GM19328 (cell line): ENCODE measurements around the gene MAPK12.

Experiments
- ATAC-seq: cut with Tn5 transposase; IDR thresholded peaks from one replicate; pipeline ENCODE4 v1.9.1; 2021; ENCODE audit warnings: mild to moderate bottlenecking, moderate library complexity; ENCODE audit not compliant: unreplicated experiment

MAPK12 gene

DNA sequence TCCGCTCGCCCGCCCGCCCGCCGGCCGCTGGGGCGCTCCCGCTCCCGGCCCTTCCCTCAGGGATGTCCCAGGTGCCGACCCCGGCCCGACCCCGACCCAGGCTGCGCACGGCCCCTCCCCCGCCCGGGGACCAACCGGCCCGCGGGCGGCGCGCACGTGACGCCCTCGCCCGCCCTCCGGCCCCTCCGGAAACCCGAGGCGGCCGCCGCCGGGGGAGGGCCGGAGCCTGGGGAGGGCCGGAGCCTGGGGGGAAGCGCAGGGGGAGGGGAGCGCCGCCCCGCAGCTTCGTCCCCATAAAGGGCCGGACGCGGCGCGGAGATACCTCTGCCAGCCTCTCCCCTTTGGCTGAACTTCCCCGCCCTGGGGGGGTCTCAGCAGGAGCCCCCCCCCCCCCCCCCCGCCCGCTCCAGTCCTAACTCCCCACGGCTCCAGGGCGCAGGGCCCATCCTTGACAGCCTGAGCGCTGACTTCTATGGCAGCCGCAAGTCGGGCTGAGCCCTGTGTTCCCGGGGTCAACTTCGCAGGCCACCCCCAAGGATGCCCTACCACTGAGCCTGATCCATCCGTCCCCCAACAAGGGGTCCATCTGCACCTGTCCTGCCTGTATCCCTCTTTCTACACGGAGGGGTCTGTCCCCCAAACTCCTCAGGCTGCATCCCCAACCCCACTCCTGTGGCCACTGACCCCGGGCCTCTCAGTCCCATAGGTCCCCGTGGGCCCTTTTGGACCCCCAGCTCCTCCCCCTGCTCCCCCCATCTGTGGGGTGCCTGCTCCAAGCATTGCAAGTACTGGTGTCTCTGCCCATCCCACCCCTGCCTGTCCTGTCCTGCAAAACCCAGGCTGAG lies at the start of gene MAPK12:
MAPK12 (minus strand) TSS at position 69 of the 845 bp plus-strand sequence. CDS start 174 bp downstream, outside the sequence.
- ATAC-seq: no peak

DNA sequence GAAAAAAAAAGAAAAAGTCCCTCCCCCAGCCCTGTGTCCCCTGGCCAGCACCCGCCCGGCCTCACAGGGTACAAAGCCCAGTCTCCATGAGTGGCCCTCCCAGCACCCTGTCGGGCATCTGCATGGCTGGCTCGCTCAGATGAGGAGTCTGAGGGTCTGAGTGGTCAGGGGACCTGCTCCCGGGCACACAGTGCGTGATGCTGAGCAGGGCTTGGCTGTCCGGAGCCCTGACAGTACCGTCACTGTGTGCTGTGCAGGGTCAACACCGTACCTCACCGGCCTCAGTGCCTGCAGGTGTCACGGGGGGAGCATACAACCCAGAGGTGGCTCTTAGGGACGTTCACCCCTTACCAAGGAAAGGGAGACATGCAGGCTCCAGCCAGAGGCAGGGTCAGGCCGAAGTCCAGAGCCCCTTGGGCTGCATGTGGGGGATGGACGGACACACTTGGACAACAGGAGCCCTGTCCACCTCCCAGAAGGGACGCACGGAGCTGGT lies 49.5 kb upstream of the MAPK12 start:
- ATAC-seq: no peak

DNA sequence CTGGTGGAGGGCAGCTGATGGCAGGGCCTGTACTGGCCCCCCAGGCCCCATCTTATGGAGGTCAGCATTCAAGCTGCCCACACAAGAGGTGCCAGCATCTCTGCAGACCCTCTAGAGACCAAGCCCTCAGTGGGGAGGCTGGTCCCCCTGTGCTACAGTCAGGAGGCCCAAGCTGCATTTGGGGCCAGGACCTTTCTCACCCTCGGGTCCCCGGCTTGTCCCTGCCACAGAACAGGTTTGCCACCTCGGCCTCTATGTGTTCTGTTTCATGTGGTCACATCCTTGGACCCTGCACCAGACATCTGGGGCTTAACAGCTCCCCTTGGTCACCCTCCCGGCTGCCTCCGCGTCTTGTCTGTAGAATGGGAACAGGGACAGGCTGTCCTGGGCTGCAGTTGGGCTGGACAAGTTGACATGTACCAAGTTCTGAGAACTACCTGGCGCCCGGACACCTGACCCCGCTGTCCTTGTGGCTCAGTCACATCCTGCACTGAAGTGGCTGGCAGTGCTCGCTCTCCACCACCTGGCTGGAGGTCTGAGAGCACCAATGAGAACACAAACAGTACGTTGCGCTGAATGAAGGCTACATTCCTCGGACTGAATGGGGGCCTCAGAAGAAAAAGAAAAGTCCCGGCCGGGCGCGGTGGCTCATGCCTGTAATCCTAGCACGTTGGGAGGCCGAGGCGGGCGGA lies 48.7 kb upstream of the MAPK12 start:
- no peak for ATAC-seq

DNA sequence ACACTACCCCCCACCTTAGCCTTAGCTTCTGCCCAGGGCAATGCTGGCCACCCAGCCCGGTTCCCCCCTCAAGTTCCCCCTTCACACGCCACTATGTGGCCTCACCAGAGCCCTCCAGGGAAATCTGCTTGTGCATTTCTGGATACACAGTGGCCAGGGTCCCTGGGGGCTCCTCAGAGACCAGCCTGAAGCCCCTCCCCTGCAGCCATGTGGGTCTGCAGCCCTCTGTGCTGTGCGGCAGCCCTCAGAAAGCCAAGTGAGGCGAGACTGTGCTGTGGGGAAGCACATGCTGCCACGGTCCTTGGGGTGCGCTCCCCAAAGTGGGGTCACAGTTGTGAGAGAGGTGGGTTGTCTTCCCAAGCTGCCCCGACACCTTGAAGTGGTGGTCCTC lies 48.1 kb upstream of the MAPK12 start:
- ATAC-seq: no peak

DNA sequence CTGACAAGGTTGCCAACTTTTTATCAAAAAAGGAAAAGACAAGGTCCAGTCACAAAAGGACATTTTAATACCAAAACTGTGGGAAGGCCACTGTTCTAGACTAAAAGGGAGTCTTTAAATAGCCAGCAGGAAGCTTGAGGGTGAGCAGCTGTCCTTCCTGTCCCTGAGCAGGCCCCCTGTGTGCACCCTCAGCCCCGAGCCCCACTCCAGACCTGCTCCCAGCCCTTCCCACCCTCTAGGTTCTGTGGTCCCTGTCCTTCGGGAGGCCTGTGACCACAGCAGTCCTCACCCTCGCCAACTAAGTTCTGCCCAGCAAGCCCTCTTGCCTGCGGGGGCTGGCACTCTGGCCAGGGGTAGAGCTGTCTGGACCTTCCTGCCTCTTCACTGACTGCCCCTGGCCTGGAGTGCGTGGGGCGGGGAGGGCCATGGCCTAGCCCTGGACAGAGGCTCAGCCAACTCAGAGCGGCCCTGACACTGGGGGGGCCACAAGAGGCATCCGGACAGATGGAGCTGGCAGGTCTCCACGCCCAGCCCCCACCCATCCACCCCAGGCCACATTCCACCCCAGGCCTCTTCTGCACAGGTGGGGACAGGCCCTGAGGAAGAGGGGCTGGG lies 47.6 kb upstream of the MAPK12 start:
- ATAC-seq: no peak

DNA sequence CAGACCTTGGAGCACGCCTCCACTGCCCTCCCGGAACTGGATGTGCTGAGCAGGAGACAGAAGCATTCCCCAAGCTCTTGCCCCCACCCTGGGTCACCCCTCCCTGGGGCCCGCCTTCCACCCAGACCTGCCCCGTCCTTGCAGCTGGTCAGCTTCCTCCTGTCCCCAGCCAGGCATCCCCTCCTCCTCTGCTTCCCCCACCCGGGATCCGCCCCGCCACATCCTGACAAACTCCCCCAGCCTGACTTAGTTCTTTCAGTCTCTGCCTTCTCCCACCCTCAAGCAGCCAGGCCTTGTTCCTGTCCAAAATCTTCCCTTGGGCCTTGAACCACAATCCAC lies 47.1 kb upstream of the MAPK12 start:
- ATAC-seq: no peak

DNA sequence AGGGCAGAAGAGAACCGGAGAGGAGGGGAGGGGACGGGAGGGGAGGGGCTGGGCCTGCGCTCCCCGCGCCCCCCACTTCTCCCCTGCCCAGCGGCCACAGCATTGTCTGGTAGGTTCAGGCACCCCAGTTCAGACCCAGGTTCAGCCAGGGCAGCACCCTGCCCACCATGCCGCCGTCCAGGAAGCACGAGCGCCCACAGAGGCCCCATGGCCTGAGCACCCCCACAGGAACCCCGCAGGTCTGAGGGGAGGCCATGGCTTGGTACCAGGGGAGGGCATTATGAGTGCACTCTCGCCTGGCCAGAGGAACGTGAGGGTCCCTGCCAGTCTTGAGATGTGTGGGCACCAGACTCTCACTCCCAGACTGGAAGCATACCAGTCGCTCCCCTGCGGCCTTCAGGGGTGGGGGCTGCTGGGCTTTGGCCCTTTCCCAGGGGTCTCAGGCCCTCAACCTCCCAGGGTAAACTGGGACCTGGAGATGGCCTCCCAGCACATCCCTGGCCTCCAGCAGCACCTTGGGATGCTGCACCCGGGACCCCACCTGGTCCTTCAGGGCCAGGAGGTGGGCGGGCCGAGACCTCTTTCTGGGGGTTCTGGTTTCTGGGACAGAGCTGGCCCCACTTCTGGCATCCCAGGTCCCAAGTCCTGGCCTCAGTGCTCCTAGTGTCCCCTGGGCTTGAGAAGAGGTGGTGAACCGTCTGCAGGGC lies 46.6 kb upstream of the MAPK12 start:
- ATAC-seq: no peak

DNA sequence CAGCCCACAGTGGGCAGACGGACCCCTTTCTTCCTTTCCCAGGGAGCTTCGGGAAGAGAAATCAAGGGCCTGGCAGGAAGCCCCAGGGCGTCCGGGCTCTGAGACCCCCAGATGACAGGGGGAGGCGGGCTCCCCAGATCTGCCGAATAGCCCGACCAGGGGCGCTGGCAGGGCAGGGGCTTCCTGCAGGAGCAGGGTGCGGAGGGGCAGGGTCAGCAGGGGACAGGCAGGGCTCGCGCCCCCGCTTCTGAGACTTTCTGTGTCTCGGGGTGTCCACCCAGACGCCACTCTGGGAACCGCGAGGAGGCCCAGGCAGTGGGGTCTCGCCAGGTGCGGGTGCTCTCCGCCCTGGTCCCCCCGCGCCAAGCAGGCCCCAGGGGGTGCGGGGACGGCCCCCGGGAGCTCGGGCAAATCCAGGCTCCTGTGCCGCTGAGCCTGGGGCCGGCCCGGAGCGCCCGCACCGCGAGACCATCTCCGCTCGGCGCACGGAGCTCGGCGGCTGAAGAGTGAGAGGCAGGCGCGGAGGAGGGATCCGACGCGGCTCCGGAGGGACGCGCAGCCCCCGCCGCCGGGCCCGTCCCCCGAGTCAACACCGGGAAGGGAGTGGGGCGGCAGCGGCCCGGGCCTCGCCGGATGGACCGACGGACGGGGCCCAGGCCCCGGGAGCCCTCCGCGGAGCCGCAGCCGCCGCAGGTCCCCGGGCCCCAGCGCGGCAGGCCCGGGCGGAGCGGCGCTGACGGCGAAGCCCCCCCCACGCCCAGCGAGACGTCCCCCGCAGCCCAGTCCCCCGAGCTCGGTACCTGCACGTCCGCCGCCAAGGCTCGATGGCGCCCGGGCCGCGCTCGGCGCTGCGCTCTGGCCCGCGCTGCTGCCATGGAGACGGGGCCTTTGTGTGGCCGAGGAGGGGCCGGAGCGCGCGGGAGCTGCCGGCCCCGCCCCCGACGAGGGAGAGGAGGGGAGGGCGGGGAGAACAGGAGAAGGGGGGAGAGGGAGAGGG lies 45.6 kb upstream of the MAPK12 start, which contains the start of gene PLXNB2:
PLXNB2 (minus strand) TSS at position 894 of the 997 bp plus-strand sequence. CDS start 17,062 bp downstream, outside the sequence.
- no peak for ATAC-seq

DNA sequence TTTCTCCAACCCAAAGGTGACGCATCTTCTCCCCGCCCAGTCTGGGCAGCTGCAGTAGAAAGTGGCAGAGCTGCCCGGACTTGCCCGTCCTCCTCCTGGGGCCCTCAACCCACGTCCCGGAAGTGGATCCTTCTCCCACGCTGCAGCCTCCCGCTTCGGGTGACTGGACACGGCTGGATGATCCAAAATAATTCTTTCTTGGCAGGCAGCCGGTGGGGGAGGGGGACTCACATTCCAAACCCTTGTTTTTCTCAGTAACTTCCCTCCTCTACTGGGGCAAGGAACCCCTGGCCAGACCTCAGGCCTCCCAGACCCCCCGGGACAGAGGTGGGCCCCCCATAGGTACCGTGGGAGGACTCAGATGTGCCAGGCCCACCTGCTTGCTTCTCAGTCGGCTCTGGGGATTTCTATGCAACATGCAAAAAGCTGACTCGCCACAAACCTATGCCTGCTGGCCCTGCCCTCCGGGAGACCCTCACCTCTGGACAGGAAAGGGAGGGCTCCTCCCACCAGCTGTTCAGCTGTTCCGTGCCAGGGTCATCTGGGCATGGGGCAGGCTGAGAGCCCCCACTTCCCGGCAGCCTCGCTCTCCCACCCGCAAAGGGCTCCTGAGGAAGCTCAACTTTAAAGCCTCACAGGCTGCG lies 44.6 kb upstream of the MAPK12 start:
- no peak for ATAC-seq

DNA sequence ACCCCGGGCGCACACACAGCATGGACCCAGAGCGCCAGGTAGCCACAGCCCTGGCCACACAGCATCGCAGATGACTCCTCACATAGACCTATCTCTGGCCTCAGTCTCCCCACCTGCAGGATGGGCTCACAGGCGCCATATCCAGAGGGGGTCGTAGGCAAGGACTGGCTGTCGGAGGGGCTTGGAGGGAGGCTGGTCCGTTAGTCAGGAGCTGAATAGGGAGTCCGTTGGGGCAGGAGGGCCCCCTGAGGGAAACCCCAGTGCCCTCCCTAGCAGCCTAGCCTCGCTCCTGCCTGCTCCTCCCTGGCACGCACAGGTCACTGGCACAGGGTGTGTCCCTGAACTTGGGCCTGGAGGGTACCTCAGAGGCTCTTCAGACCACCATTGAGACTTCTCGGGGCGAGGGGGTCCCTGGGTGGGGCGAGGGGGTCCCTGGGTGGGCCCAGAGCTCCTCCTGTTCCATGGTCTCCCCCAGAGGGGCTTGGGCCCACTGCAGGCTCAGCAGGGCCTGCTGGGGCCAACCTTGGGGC lies 44.0 kb upstream of the MAPK12 start:
- ATAC-seq: no peak

DNA sequence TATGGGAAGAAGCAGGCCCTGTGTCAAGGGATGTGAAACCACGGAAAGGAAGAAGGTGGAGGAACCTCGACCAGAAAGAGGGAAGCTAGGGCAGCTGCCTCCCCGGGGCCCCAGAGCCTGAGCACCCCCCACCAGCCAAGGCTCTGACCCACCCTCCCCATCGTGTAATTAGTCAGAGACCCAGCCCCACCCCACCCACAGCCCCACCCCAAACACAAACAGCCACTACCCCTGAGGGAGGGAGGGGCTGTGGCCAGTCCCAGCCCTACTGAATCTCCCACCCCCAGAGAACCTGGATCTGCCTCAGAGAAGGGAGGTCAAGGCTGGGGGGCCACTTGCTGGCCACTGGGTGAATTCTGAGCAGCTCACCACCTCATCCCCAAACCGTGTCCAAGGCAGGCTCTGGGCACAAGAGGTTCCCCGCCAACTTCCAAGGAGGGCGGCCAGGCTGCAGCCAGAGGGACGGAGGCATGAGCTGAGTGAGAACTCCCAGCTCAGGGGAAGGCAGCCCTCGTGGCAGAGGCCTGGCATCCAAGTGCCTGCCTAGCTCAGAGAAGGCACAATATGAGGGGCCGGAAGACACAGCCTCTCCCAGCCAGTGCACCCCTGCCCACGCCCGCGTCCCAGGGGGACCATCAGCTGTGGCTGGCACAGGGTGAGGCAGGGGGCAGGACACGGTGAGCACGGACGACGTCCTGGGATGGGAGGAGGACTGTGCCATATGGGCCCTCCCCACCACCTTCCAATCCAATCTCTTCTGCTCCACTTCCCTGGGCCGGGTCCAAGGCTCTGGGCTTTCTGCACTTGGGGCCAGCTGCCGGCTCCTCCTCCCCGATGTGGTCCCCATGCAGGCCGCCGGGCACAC lies 43.3 kb upstream of the MAPK12 start:
- ATAC-seq: no peak

DNA sequence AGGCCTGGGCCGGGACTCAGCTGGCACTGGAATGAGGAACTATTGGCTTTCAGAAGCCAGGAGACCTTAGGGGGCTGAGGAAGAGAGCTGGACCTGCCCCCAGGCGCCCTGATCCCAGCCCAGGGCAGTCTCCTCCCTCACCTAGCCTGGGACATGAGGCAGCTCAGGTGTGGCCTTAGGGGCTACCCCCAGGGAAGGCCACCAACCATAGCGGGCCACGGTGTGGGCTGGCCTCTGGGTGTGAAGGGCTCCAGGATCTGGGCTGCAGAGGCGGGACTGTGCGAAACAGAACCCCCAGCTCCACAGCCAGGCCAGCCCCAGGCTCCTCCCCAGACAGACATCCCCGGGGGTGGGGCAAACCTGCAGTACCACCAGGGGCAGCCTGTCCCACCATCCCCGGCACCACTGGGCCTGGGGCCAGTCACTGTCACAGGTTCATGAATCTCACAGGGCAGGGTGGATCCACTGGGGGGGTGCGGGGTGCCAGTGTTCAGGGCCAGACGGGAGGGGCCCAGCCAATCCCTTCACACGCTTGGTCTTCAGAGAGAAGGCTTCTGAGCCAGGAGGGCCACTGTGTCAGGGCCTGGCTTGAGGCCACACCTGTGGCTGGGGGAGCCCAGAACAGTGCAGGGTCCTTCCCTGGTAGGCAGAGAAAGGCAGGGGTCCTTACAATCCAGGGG lies 42.5 kb upstream of the MAPK12 start:
- no peak for ATAC-seq

DNA sequence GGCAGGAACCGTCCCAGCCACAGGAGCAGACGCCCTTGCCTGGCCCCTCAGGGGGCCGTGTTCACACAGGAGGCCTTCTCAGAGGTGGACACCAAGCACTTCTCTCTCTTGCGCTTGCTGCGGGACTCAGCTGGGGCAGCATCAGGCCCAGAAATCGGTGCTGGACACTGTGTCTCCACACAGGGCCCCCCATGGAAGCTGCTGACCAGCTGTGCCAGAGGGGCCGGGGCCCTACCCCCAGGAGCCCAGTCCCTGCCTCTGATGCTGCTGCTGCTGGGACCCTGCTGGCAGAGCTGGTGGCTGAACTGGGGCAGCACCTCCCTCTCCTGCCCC lies 42.0 kb upstream of the MAPK12 start:
- ATAC-seq: no peak

DNA sequence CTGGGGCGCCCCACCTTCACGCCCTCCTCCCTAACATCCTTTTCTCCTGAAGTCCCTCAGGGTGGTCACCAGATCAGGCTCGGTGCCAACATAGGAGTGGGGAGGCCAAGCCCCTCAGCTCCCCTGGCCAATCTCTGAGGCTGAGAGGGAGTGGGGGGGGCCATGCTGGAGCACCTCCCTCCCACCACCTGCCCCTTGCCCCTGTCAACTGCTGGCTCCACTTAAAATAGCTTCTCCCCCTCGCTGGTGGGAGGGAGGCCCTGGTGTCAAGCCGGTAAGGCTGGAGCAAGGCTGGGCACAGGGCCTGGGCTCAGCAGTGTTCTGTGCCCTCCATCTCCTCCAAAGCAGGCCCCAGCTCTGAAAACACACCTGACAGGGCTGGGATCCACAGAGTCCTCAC lies 41.1 kb upstream of the MAPK12 start:
- ATAC-seq: no peak

DNA sequence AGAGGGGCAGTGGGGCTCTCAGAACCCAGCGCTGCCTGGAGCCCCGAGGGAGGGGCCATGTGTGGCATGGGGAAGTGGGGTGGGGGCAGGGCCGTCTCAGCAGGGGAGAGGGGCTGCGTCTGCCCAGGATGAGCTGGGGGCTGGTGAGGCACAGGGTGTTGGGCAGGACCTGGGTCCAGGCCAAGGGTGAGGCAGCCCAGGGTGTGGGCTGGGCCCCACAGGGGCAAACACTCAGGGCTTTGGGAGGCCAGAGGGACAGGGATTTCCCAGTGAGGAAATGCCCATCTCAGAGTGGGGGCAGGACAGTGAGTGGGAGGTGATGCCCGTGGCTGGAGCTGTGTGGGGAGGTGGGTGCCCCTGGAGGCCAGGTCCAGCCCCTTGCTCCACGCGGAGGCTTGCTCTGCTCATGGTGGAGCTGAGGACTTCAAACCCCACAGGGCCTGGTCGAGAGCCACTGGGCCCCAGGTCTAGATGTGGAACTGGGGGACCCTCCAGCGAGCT lies 40.6 kb upstream of the MAPK12 start:
- ATAC-seq: no peak

DNA sequence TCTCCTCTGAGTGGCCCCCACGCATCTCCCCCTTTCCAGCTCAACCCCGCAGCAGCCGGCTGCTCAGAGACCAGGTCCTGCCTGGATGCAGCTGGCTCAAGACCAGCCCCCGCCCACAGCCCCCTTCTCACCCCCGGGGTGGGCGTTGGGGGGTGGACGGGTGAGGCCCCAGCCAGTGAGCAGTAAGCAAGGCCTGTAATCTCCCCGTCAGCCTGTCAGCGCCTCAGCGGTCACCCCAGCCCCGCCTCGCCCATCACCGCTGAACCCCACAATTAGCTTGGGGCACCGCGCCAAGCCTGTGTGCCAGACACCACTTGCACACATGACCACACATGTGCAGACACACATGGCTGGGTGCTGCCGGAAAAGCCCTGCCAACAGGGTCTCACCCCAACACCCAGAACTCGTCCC lies 40.1 kb upstream of the MAPK12 start:
- ATAC-seq: no peak

DNA sequence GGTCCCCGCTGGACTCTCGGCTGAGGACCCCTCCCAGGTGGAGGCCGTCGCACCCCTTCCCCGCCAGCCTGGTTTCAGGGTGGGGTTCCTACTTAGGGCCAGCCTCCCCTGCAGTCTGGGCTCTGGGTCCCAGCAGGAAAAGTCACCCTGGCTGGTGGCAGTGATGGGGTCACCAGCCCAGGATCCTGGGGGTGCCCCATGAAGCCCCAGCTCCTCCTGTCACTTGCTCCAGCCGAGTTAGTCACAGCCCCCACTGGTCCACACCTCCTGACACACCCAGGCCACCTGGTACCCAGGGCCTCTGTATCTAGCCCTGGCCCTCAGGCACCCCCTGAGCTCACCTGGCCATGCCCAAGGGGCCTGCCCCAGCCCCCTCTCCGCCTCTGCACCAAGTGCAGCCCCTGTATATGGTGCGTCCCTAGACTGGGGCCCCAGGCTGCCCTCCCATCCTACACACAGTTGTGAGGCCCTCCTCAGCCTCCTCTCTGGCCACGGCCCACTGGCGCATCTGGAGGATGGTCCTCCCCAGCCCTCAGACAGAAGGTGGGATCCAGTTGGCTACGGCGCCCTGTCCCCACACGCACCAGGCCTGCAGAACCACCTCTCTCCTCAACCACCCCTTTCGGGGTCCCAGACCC lies 39.3 kb upstream of the MAPK12 start:
- no peak for ATAC-seq
